Keratinocyte (primary cell): Measurements from ENCODE around the gene TRIM63.

Experiments
- CTCF ChIP-seq, 3 experiments: IDR thresholded peaks in 1 of 3; conservative IDR thresholded peaks in 1 of 3; optimal IDR thresholded peaks in 1 of 3; 2 replicates in 2 of 3; 3 replicates in 1 of 3; pipeline versions ENCODE3 to v1.5.1; 2011; ENCODE audit warnings: low read length in 3 of 3, mild to moderate bottlenecking in 3 of 3, moderate library complexity in 2 of 3, control low read depth in 1 of 3, inconsistent platforms in 1 of 3; ENCODE audit not compliant: insufficient read depth in 2 of 3; ENCODE audit errors: extremely low read depth in 1 of 3
- EZH2 ChIP-seq: IDR thresholded peaks from one replicate; pipeline ENCODE4 v1.6.1; 2012; ENCODE audit warnings: inconsistent platforms, mild to moderate bottlenecking, low read length, moderate library complexity

GRCh38 chr1:26044414-26044813 is 23.0 kb downstream of the TRIM63 start:
- TF ChIP-seq CTCF (optimal IDR thresholded peaks at IDR 0.05 in 1 of 3, IDR thresholded peaks at IDR 0.05 in 1 of 3, conservative IDR thresholded peaks at IDR 0.05 in 1 of 3; ENCODE audit: extremely low read depth in 1 of 3, insufficient read depth in 2 of 3, low read length in 3 of 3) (no peak), EZH2 (no peak)
